ENCODE data around the gene MBOAT1.

The MBOAT1 gene

DNA sequence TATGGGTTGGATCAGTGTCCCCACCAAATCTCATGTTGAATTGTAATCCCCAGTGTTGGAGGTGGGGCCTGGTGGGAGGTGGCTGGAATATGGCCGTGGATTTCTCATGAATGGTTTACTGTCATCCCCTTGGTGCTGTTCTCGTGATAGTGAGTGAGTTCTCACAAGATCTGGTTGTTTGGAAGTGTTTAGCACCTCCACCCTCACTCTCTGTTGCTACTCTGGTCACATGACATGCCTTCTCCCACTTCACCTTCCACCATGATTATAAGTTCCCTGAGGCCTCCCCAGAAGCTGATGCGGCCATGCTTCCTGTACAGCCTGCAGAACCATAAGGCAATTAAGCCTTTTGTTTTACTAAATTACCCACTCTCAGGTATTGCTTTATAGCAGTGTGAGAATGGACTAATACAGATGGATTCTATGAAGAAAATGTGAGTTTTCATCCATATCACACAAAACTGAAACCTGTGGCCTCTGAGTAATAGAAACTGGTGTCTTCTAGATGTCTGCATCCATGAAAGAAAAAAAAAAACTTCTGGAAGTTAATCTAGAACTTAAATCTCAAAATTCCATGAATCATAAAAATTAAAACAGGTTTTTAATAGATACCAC, 39.3 kb downstream of the MBOAT1 start:
- TF ChIP-seq ZFX (IDR thresholded peaks at IDR 0.05; ENCODE audit: borderline replicate concordance), result no peak
- TF ChIP-seq, protein P1, sequence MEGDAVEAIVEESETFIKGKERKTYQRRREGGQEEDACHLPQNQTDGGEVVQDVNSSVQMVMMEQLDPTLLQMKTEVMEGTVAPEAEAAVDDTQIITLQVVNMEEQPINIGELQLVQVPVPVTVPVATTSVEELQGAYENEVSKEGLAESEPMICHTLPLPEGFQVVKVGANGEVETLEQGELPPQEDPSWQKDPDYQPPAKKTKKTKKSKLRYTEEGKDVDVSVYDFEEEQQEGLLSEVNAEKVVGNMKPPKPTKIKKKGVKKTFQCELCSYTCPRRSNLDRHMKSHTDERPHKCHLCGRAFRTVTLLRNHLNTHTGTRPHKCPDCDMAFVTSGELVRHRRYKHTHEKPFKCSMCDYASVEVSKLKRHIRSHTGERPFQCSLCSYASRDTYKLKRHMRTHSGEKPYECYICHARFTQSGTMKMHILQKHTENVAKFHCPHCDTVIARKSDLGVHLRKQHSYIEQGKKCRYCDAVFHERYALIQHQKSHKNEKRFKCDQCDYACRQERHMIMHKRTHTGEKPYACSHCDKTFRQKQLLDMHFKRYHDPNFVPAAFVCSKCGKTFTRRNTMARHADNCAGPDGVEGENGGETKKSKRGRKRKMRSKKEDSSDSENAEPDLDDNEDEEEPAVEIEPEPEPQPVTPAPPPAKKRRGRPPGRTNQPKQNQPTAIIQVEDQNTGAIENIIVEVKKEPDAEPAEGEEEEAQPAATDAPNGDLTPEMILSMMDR (IDR thresholded peaks at IDR 0.05), result no peak
- no peak overlapping the region for H3K27ac ChIP-seq

DNA sequence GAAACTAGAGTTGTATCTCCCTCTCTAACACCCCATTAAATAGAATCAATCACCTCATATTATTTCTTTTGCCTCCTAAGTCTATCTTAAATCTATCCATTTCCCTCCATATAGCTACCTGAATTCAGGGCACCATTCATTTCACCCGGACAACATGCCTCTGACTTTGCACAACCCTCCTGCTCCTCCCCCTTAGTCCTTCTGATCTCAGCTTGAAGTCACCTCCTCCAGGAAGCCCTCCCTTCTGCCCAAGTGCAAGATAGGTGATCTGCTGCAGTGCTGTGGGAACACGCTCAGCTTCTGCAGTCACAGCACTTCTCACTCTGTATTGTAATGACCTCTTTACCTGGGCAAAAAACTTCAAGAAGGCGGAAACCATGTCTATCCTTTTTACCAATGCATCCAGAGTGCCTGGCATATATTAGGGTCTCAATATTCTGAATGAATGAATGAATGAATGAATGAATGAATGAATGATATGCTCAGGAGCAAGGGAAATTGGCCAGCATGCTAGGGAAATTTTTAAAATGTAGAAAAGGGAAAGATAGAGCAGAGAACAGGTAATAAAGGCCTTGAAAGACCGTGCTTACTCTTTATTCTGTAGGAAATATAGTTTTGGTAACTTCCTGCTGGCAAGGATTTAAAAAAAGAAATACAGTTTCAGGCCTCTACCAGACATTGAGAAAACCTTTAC, 41.7 kb downstream of the MBOAT1 start:
- TF ChIP-seq ZFX (IDR thresholded peaks at IDR 0.05; ENCODE audit: borderline replicate concordance), result no peak
- TF ChIP-seq, protein P1 (IDR thresholded peaks at IDR 0.05), result no peak
- H3K27ac ChIP-seq, result no peak overlapping the region

DNA sequence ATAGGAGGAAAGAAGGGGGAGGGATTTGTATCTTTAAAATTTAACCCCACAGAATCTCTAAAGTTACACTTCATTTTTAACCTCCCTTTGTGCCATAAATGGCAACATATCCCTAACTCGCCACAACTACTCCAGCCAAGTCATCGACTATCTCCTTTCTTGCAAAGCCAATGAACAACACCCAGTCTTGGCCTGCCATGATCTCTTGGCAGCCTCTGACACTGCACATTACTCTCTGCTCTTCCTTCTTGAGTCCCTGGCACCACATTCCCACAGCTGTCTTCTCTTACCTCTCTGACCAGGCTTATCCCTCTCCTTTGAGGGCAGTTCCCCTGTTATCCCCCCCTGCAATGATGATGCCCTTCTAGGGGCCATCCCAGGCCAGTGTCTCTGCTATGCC, 42.5 kb downstream of the MBOAT1 start:
- no peak overlapping the region for H3K27ac ChIP-seq
- TF ChIP-seq, protein P1 (IDR thresholded peaks at IDR 0.05), result no peak
- TF ChIP-seq ZFX (IDR thresholded peaks at IDR 0.05; ENCODE audit: borderline replicate concordance), result no peak

DNA sequence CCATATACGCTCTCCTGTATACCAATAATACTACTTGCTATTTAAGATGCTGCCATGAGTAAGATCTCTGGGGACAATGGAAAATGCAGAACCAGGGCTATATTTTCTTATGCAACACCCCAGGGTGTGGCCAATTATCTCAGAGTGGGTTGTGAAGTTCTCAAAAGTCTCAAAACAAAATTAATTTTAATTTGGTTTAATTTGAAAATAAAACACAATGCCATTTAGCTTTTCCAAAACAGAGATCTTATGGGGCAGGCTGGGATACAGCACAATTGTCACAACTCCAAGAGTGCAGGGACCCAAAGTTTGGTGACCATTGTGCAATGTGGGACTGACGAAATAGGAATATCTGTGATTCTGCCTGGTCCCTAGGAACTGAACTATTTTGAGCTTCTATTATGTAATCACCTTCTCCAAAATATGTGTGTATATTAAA, 43.1 kb downstream of the MBOAT1 start:
- no peak overlapping the region for H3K27ac ChIP-seq
- TF ChIP-seq, protein P1 (IDR thresholded peaks at IDR 0.05), result no peak
- no peak for TF ChIP-seq ZFX (IDR thresholded peaks at IDR 0.05; ENCODE audit: borderline replicate concordance)

DNA sequence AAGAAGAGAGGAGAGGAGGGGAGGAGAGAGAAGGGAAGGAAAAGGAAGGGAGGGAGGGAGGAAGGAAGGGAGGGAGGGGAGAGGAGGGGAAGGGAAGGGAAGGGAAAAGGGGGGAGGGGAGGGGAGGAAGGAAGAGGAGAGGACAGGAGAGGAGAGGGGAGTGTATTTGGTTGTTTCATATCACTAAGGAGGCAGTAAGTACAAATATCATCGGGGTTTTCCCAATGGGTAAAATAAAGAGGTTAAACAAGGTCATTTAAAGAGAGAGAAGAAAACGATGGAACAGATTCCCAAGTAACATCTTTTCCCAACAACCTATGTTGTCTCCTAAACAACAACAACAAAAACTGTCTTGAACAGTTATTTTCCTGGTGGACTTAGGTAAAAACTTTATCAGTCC, 43.6 kb downstream of the MBOAT1 start:
- H3K27ac ChIP-seq, result no peak overlapping the region
- no peak for TF ChIP-seq ZFX (IDR thresholded peaks at IDR 0.05; ENCODE audit: borderline replicate concordance)
- TF ChIP-seq, protein P1 (IDR thresholded peaks at IDR 0.05), result no peak

DNA sequence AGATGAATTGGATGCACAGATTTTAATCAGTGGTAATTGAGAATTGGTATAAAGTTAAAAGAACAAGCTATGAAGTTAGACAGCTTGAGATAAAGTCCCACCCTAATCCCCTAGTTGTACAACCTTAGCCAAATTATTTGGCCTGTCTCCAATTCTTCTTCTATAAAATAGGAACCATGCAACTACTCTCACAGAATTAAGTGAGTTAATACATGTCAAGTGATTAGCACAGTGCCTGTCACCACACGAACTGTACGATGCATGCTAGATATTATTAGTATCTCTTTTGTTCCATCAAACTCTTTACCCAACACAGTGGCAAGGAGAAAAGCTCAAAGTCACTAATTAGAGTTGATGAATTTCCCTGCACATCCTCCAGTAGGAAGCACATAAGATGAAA, 44.7 kb downstream of the MBOAT1 start:
- H3K27ac ChIP-seq, result no peak overlapping the region
- no peak for TF ChIP-seq ZFX (IDR thresholded peaks at IDR 0.05; ENCODE audit: borderline replicate concordance)
- TF ChIP-seq, protein P1 (IDR thresholded peaks at IDR 0.05), result no peak

DNA sequence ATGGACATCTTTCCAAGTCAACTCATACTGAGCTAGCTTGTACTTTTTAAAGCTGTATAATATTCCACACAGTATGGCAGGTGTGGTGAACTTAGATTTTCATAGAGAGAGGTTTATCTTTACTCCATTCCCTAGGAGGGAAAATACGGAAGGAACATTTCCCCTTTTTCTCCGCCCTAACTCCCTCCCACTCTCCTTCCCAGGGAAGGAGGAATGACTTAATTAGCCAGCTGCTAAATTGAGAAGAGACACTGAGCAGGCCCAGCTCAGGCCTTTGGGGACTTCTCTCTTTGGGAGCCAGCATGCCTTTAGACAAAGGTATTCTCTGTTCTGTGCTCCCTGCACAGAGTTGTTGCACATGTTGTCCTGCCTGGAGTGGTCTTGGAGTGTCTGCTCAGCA, 46.1 kb downstream of the MBOAT1 start:
- H3K27ac ChIP-seq, result no peak overlapping the region
- TF ChIP-seq, protein P1 (IDR thresholded peaks at IDR 0.05), result no peak
- no peak for TF ChIP-seq ZFX (IDR thresholded peaks at IDR 0.05; ENCODE audit: borderline replicate concordance)

Measured in 22Rv1 (cell line).